GM12892 (cell line): ENCODE results near the gene TSPAN9.

ENCODE experiments used
- POLR2A ChIP-seq: IDR thresholded peaks from 2 replicates; pipeline ENCODE4 v1.6.1; 2011; ENCODE audit warnings: low read depth, low read length, control low read depth
- POLR2AphosphoS5 ChIP-seq: IDR thresholded peaks from 2 replicates; pipeline ENCODE4 v1.6.1; 2011; ENCODE audit warnings: low read depth, low read length, control low read depth

DNA sequence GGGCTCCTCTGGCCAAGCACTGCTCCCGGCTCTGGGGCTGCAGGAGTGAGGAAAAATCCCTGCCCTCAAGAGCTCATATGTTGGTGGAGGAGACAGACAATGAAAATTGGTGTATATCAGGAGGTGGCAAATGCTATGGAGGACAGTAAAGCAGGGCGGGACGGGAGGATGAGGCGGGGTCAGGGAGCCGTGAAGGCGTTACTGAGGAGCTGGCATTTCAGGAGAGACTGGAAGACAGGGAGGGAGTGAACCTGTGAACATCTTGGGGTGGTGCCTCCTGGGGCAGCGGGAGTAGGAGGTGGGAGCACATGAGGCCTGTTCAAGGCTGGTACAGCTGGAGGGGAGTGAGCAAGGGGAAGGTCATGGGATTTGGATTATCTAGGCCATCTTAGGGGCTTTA lies 26.6 kb downstream of the TSPAN9 start:
- TF ChIP-seq POLR2A (no peak), POLR2AphosphoS5 (no peak)
